Smooth muscle cell (in vitro differentiated cells): Measurements from ENCODE around the gene SKAP1. TPM values are rescaled to one million over a fixed set of nuclear protein-coding genes. Genes with fewer than 3 reads are reported as not detected.

Source experiments
- DNase-seq: peaks from one replicate; lab custom pipeline; 2025; ENCODE audit not compliant: unreplicated experiment; lab: John Stamatoyannopoulos, UW
- H2AFZ ChIP-seq: fragments of 200-600 bp; sonication (generic); 2 replicates; pipeline ENCODE4 v1.6.0; 2016; ENCODE audit warnings: antibody characterized with exemption, low read depth, mild to moderate bottlenecking
- H3F3A ChIP-seq: fragments of 200-600 bp; sonication (generic); 2 replicates; pipeline ENCODE4 v1.6.0; 2017; ENCODE audit warnings: antibody characterized with exemption, low read depth
- H3K27ac ChIP-seq: fragments of 200-600 bp; sonication (generic); 2 replicates; pipeline ENCODE4 v1.5.1; 2016; ENCODE audit warnings: low read depth, mild to moderate bottlenecking
- H3K27me3 ChIP-seq: fragments of 200-600 bp; sonication (generic); 2 replicates; pipeline ENCODE4 v1.6.1; 2016; ENCODE audit warnings: low read depth, mild to moderate bottlenecking
- H3K36me3 ChIP-seq: fragments of 200-600 bp; sonication (generic); 2 replicates; pipeline ENCODE4 v1.5.1; 2016; ENCODE audit warnings: low read depth
- H3K4me1 ChIP-seq: fragments of 200-600 bp; sonication (generic); 2 replicates; pipeline ENCODE4 v1.5.1; 2016; ENCODE audit warnings: low read depth
- H3K4me2 ChIP-seq: fragments of 200-600 bp; sonication (generic); 2 replicates; pipeline ENCODE4 v1.6.0; 2016; ENCODE audit warnings: mild to moderate bottlenecking
- H3K4me3 ChIP-seq: fragments of 200-600 bp; sonication (generic); 2 replicates; pipeline ENCODE4 v1.5.1; 2016; ENCODE audit warnings: mild to moderate bottlenecking
- H3K79me2 ChIP-seq: fragments of 200-600 bp; sonication (generic); 2 replicates; pipeline ENCODE4 v1.6.0; 2016; ENCODE audit warnings: low read depth, mild to moderate bottlenecking
- H3K9ac ChIP-seq: fragments of 200-600 bp; sonication (generic); 2 replicates; pipeline ENCODE4 v1.6.0; 2016; ENCODE audit warnings: low read depth
- H3K9me3 ChIP-seq: fragments of 200-600 bp; sonication (generic); replicated peaks from 2 replicates; pipeline ENCODE4 v1.5.1; 2016; ENCODE audit warnings: low read depth
- H4K20me1 ChIP-seq: fragments of 200-600 bp; sonication (generic); 2 replicates; pipeline ENCODE4 v1.6.0; 2016; ENCODE audit warnings: low read depth
- CTCF ChIP-seq: fragments of 200-600 bp; sonication (generic); IDR thresholded peaks from 2 replicates; pipeline ENCODE4 v1.5.1; 2017; ENCODE audit warnings: borderline replicate concordance, mild to moderate bottlenecking, antibody characterized with exemption; ENCODE audit not compliant: insufficient read depth, poor library complexity, severe bottlenecking
- WGBS: methylation state at CpG from one replicate; pipeline ENCODE4 v1.1.7; 2016; ENCODE audit warnings: low lambda C conversion rate; 5-methylcytosine and 5-hydroxymethylcytosine counted together
- polyA plus RNA-seq: library from polyadenylated mRNA; unstranded; fragments of >200 nt; fragmentation: Nextera tagmentation; extraction: Ambion mirVana; gene quantifications from 2 replicates; pipeline ENCODE4 v1.2.1, GENCODE V29; 2016
- total RNA-seq: library from RNA; depleted of rRNA; stranded (reverse); fragments of >200 nt; gene quantifications from 2 replicates; pipeline ENCODE4 v1.2.3, GENCODE V29; 2014

The SKAP1 gene
- total and polyA plus RNA-seq, 2 experiments from 2014 or later, result not detected

- Histone ChIP-seq H3K9ac (no peak overlapping the region), H3K4me1 (no peaks in the 10 kb centered on the region), H4K20me1 (no peaks in the 10 kb centered on the region), H3F3A (no peaks in the 10 kb centered on the region), H2AFZ (no peak overlapping the region), H3K36me3 (no peaks in the 10 kb centered on the region), H3K4me3 (no peak overlapping the region), H3K4me2 (no peak overlapping the region), H3K9me3 (no peaks in the 10 kb centered on the region), H3K79me2 (no peaks in the 10 kb centered on the region), H3K27ac (no peak overlapping the region), H3K27me3 (peaks cover 60% of the 10 kb centered on the region)
- 65% methylated on average over 2 of the region's 2 CpGs for WGBS
- DNase-seq, result no peak
- no peak for TF ChIP-seq CTCF
These were observed 103.7 kb downstream of the SKAP1 start for GRCh38 chr17:48326310-48326709.

- no peaks in the 10 kb centered on the region for H3K79me2 ChIP-seq
- no peaks in the 10 kb centered on the region for H3K4me1 ChIP-seq
- peak; percentile 13 for TF ChIP-seq CTCF
- H3K4me2 ChIP-seq, result no peak overlapping the region
- H4K20me1 ChIP-seq, result no peaks in the 10 kb centered on the region
- no peak overlapping the region for H2AFZ ChIP-seq
- H3F3A ChIP-seq, result no peaks in the 10 kb centered on the region
- peaks cover 45% of the 10 kb centered on the region for H3K27me3 ChIP-seq
- no peak for DNase-seq
- no peaks in the 10 kb centered on the region for H3K36me3 ChIP-seq
- no peaks in the 10 kb centered on the region for H3K9me3 ChIP-seq
- H3K4me3 ChIP-seq, result no peak overlapping the region
- no peak overlapping the region for H3K27ac ChIP-seq
- H3K9ac ChIP-seq, result no peak overlapping the region
These were observed 108.0 kb downstream of the SKAP1 start for GRCh38 chr17:48322060-48322459.

- H3K36me3 ChIP-seq, result no peaks in the 10 kb centered on the region
- WGBS, result 97% methylated on average over 1 of the region's 1 CpG
- H3K4me1 ChIP-seq, result no peaks in the 10 kb centered on the region
- H3K27ac ChIP-seq, result no peak overlapping the region
- DNase-seq, result no peak
- H3K79me2 ChIP-seq, result no peaks in the 10 kb centered on the region
- H3K9me3 ChIP-seq, result no peaks in the 10 kb centered on the region
- H3K27me3 ChIP-seq, result peaks cover 71% of the 10 kb centered on the region
- no peaks in the 10 kb centered on the region for H4K20me1 ChIP-seq
- no peak for TF ChIP-seq CTCF
- no peak overlapping the region for H2AFZ ChIP-seq
- no peaks in the 10 kb centered on the region for H3F3A ChIP-seq
- H3K4me2 ChIP-seq, result no peak overlapping the region
- no peak overlapping the region for H3K9ac ChIP-seq
- H3K4me3 ChIP-seq, result no peak overlapping the region
These were observed 112.3 kb downstream of the SKAP1 start for GRCh38 chr17:48317732-48318131.

- Histone ChIP-seq H3K27ac (no peak overlapping the region), H3K36me3 (no peaks in the 10 kb centered on the region), H3K4me1 (no peaks in the 10 kb centered on the region), H3K4me2 (no peak overlapping the region), H3K9me3 (no peaks in the 10 kb centered on the region), H2AFZ (no peak overlapping the region), H4K20me1 (no peaks in the 10 kb centered on the region), H3K27me3 (peaks cover 98% of the 10 kb centered on the region), H3K9ac (no peak overlapping the region), H3K79me2 (no peaks in the 10 kb centered on the region), H3F3A (no peaks in the 10 kb centered on the region), H3K4me3 (no peak overlapping the region)
- WGBS, result 62% methylated on average over 2 of the region's 2 CpGs
- TF ChIP-seq CTCF, result no peak
- no peak for DNase-seq
These were observed 115.3 kb downstream of the SKAP1 start for GRCh38 chr17:48314716-48315115.
